ENCODE results near the gene PACS1. TPM values are rescaled to one million over a fixed set of nuclear protein-coding genes. Genes with fewer than 3 reads are reported as not detected.

PACS1 gene
- total and polyA plus RNA-seq, 2 donors (not counting 1 experiment from before 2014, with no cell fraction given): 131 to 303 TPM

- Histone ChIP-seq H3K27ac (ENCODE audit: low read length in 2 of 2) (peak overlapping the region in 1 of 2 donors; percentile 56), H3K4me2 (replicated peaks; ENCODE audit: low read depth, low read length, poor library complexity, severe bottlenecking) (peak overlapping the region; percentile 47), H3K27me3 (replicated peaks in 1 of 4; ENCODE audit: control extremely low read depth in 1 of 4, control insufficient read depth in 3 of 4, insufficient read depth in 4 of 4, low read length in 3 of 4) (no peaks in the 10 kb centered on the region), H4K20me1 (ENCODE audit: control insufficient read depth, insufficient read depth, low read length, poor library complexity, severe bottlenecking) (peaks cover 57% of the 10 kb centered on the region), H3K4me1 (ENCODE audit: control insufficient read depth in 2 of 2, insufficient read depth in 2 of 2, low read length in 2 of 2) (peaks cover 51 to 52% of the 10 kb centered on the region in 2 donors), H3K9ac (ENCODE audit: low read length) (peak overlapping the region; percentile 3), H3K36me3 (replicated peaks in 1 of 2; ENCODE audit: control extremely low read depth in 1 of 2, control insufficient read depth in 1 of 2, extremely low read depth in 1 of 2, insufficient read depth in 2 of 2, low read length in 1 of 2) (peaks cover 0 to 6% of the 10 kb centered on the region in 2 experiments), H3K79me2 (ENCODE audit: control insufficient read depth, insufficient read depth, low read length) (peaks cover 91% of the 10 kb centered on the region), H3K9me3 (ENCODE audit: control extremely low read depth in 1 of 3, control insufficient read depth in 2 of 3, insufficient read depth in 1 of 3, low read length in 2 of 3) (peaks cover 0 to 5% (median 3%) of the 10 kb centered on the region in 3 donors), H3K4me3 (ENCODE audit: control extremely low read depth in 1 of 5, extremely low read depth in 1 of 5, insufficient read depth in 1 of 5, low read depth in 2 of 5, low read length in 4 of 5) (peak overlapping the region in 1 of 5 experiments; percentile 1), H2AFZ (ENCODE audit: insufficient read depth, low read depth, low read length, poor library complexity, severe bottlenecking) (no peak overlapping the region)
- Mint-ChIP-seq H3K27ac (peak overlapping the region; percentile 10), H3K9me3 (ENCODE audit: insufficient read depth) (no peaks in the 10 kb centered on the region), H3K27me3 (no peaks in the 10 kb centered on the region), H3K4me3 (peak overlapping the region; percentile 47), H3K4me1 (peaks cover 67% of the 10 kb centered on the region)
- CTCF ChIA-PET: interaction anchor here (1.6 kb wide), 1 partner anchor 92 kb away, joined by 4 read pairs; the partner anchor contains the start of gene SF3B2
- intact Hi-C loops (cut with micrococcal nuclease): no loop called here
- DNase-seq (no peak), ATAC-seq (ENCODE audit: low read depth) (no peak)
- TF ChIP-seq EZH2 (IDR thresholded peaks at IDR 0.05; ENCODE audit: borderline replicate concordance, insufficient read depth, low read depth, low read length, poor library complexity, severe bottlenecking): no peak
- no peak for TF ChIP-seq CTCF (IDR thresholded peaks at IDR 0.05)
- POLR2A ChIA-PET: no interaction called here
- WGBS (ENCODE audit: insufficient coverage): 100% methylated on average over 2 of the region's 5 CpGs
Measured at GRCh38 chr11:66143996-66144678, 74.1 kb downstream of the PACS1 start.

- CTCF ChIA-PET: no interaction called here
- Mint-ChIP-seq H3K27me3 (no peaks in the 10 kb centered on the region), H3K4me1 (peaks cover 64% of the 10 kb centered on the region), H3K27ac (peak overlapping the region; percentile 16), H3K4me3 (no peak overlapping the region), H3K9me3 (ENCODE audit: insufficient read depth) (no peaks in the 10 kb centered on the region)
- intact Hi-C loops (cut with micrococcal nuclease): no loop called here
- TF ChIP-seq EZH2 (IDR thresholded peaks at IDR 0.05; ENCODE audit: borderline replicate concordance, insufficient read depth, low read depth, low read length, poor library complexity, severe bottlenecking): no peak
- no peak for TF ChIP-seq CTCF (IDR thresholded peaks at IDR 0.05)
- DNase-seq (no peak), ATAC-seq (ENCODE audit: low read depth) (no peak)
- no peak overlapping the region for H2AFZ ChIP-seq (ENCODE audit: insufficient read depth, low read depth, low read length, poor library complexity, severe bottlenecking)
- peaks cover 95% of the 10 kb centered on the region for H3K79me2 ChIP-seq (ENCODE audit: control insufficient read depth, insufficient read depth, low read length)
- no peak overlapping the region for H3K4me3 ChIP-seq (ENCODE audit: control extremely low read depth in 1 of 5, extremely low read depth in 1 of 5, insufficient read depth in 1 of 5, low read depth in 2 of 5, low read length in 4 of 5)
- peak overlapping the region; percentile 4 for H3K9ac ChIP-seq (ENCODE audit: low read length)
- H3K36me3 ChIP-seq (replicated peaks in 1 of 2; ENCODE audit: control extremely low read depth in 1 of 2, control insufficient read depth in 1 of 2, extremely low read depth in 1 of 2, insufficient read depth in 2 of 2, low read length in 1 of 2): peaks cover 0 to 6% of the 10 kb centered on the region in 2 experiments
- H3K4me1 ChIP-seq (ENCODE audit: control insufficient read depth in 2 of 2, insufficient read depth in 2 of 2, low read length in 2 of 2): peaks cover 53 to 58% of the 10 kb centered on the region in 2 donors
- peak overlapping the region in 1 of 2 donors; percentile 7 for H3K27ac ChIP-seq (ENCODE audit: low read length in 2 of 2)
- peaks cover 0 to 5% (median 3%) of the 10 kb centered on the region in 3 donors for H3K9me3 ChIP-seq (ENCODE audit: control extremely low read depth in 1 of 3, control insufficient read depth in 2 of 3, insufficient read depth in 1 of 3, low read length in 2 of 3)
- H3K4me2 ChIP-seq (replicated peaks; ENCODE audit: low read depth, low read length, poor library complexity, severe bottlenecking): peak overlapping the region; percentile 23
- H4K20me1 ChIP-seq (ENCODE audit: control insufficient read depth, insufficient read depth, low read length, poor library complexity, severe bottlenecking): peaks cover 62% of the 10 kb centered on the region
- POLR2A ChIA-PET: interaction anchor here (0.6 kb wide), 1 partner anchor 17 kb away, joined by 6 read pairs; no protein-coding TSS in a partner anchor
- H3K27me3 ChIP-seq (replicated peaks in 1 of 4; ENCODE audit: control extremely low read depth in 1 of 4, control insufficient read depth in 3 of 4, insufficient read depth in 4 of 4, low read length in 3 of 4): no peaks in the 10 kb centered on the region
Measured at GRCh38 chr11:66146074-66146473, 76.0 kb downstream of the PACS1 start.
